SH-SY5Y (cell line): Measurements from ENCODE around the gene PAWR.

Experiments used
- GATA2 ChIP-seq: IDR thresholded peaks from 2 replicates; pipeline ENCODE4 v1.6.1; 2011; ENCODE audit warnings: mild to moderate bottlenecking, low read depth, low read length
- GATA3 ChIP-seq: IDR thresholded peaks from 2 replicates; pipeline ENCODE4 v1.6.1; 2011; ENCODE audit warnings: low read depth, mild to moderate bottlenecking, low read length, moderate library complexity

Gene PAWR

GRCh38 chr12:79597910-79598309, 92.9 kb downstream of the PAWR start:
- TF ChIP-seq GATA3 (no peak), GATA2 (no peak)

- TF ChIP-seq GATA2 (no peak), GATA3 (no peak)
Measured at GRCh38 chr12:79596719-79597350, 93.9 kb downstream of the PAWR start.

- TF ChIP-seq GATA2 (no peak), GATA3 (no peak)
Measured at GRCh38 chr12:79595273-79595672, 95.5 kb downstream of the PAWR start.

- TF ChIP-seq GATA2, result no peak
- no peak for TF ChIP-seq GATA3
Measured at GRCh38 chr12:79592865-79593264, 97.9 kb downstream of the PAWR start.

- TF ChIP-seq GATA3, result no peak
- TF ChIP-seq GATA2, result no peak
Measured at GRCh38 chr12:79591988-79592387, 98.8 kb downstream of the PAWR start.

- TF ChIP-seq GATA3 (no peak), GATA2 (no peak)
Measured at GRCh38 chr12:79590751-79591150, 100.0 kb downstream of the PAWR start.

GRCh38 chr12:79587368-79587767, 103.4 kb downstream of the PAWR start:
- no peak for TF ChIP-seq GATA2
- TF ChIP-seq GATA3, result no peak

GRCh38 chr12:79585147-79585546, 105.6 kb downstream of the PAWR start:
- TF ChIP-seq GATA3, result no peak
- TF ChIP-seq GATA2, result no peak

GRCh38 chr12:79573820-79574219, 116.9 kb downstream of the PAWR start:
- TF ChIP-seq GATA2 (no peak), GATA3 (no peak)

GRCh38 chr12:79569679-79570078, 121.1 kb downstream of the PAWR start:
- TF ChIP-seq GATA3 (no peak), GATA2 (no peak)

GRCh38 chr12:79567175-79567563, 123.6 kb downstream of the PAWR start:
- TF ChIP-seq GATA3 (no peak), GATA2 (no peak)

GRCh38 chr12:79566452-79567174, 124.2 kb downstream of the PAWR start:
- no peak for TF ChIP-seq GATA2
- no peak for TF ChIP-seq GATA3

- TF ChIP-seq GATA3 (no peak), GATA2 (no peak)
Measured at GRCh38 chr12:79563021-79563740, 127.6 kb downstream of the PAWR start.

GRCh38 chr12:79561401-79562132, 129.2 kb downstream of the PAWR start:
- TF ChIP-seq GATA2 (no peak), GATA3 (no peak)
